Skeletal muscle tissue (tissue), 4 donors: ENCODE results near the gene TAAR5. TPM values are rescaled to one million over a fixed set of nuclear protein-coding genes. Genes with fewer than 3 reads are reported as not detected.
"Not testable (repeated sequence)": the region's sequence is repeated elsewhere in the genome, so short reads cannot be mapped to it uniquely, and the experiment has no call there.

Source experiments
- H3K27ac ChIP-seq: one replicate; pipeline ENCODE4 v1.7.0; 2013; ENCODE audit warnings: mild to moderate bottlenecking, low read depth, low read length, inconsistent platforms
- H3K27me3 ChIP-seq, 3 donors: one replicate each; pipeline ENCODE4 v1.7.0; 2013; ENCODE audit warnings: low read length in 3 of 3; ENCODE audit not compliant: control insufficient read depth in 3 of 3, insufficient read depth in 3 of 3
- H3K36me3 ChIP-seq, 3 donors: one replicate each; pipeline ENCODE4 v1.7.0; 2013; ENCODE audit warnings: low read length in 3 of 3; ENCODE audit not compliant: control insufficient read depth in 3 of 3, insufficient read depth in 3 of 3
- H3K4me1 ChIP-seq, 3 donors: one replicate each; pipeline ENCODE4 v1.7.0; 2013; ENCODE audit warnings: low read length in 3 of 3, mild to moderate bottlenecking in 3 of 3; ENCODE audit not compliant: control insufficient read depth in 3 of 3, insufficient read depth in 3 of 3
- H3K4me3 ChIP-seq, 3 donors: one replicate each; pipeline ENCODE4 v1.7.0; 2013; ENCODE audit warnings: low read length in 3 of 3
- H3K9ac ChIP-seq, 3 donors: one replicate each; pipeline ENCODE4 v1.7.0; 2013; ENCODE audit warnings: low read length in 3 of 3, mild to moderate bottlenecking in 3 of 3, moderate library complexity in 2 of 3, low read depth in 1 of 3
- H3K9me3 ChIP-seq, 3 donors: one replicate each; pipeline ENCODE4 v1.7.0; 2013; ENCODE audit warnings: low read length in 3 of 3; ENCODE audit not compliant: control insufficient read depth in 3 of 3
- total RNA-seq: library from RNA; depleted of rRNA; stranded (reverse); fragments of >200 nt; gene quantifications from one replicate; pipeline ENCODE4 v1.2.3, GENCODE V29; 2014
- donor health status: Osteomylitis.

The TAAR5 gene
- total RNA-seq, 1 donor from 2014 or later = not detected

GRCh38 chr6:132584698-132585097 is 4.8 kb downstream of the TAAR5 start:
- Histone ChIP-seq H3K27ac (no peak overlapping the region), H3K27me3 (no peaks in the 10 kb centered on the region), H3K4me1 (no peaks in the 10 kb centered on the region), H3K9me3 (no peaks in the 10 kb centered on the region), H3K4me3 (no peak overlapping the region), H3K9ac (no peak overlapping the region), H3K36me3 (no peaks in the 10 kb centered on the region)

GRCh38 chr6:132571774-132572173 is 17.8 kb downstream of the TAAR5 start:
- Histone ChIP-seq H3K4me3 (no peak overlapping the region), H3K36me3 (no peaks in the 10 kb centered on the region), H3K4me1 (no peaks in the 10 kb centered on the region), H3K9me3 (no peaks in the 10 kb centered on the region), H3K27me3 (peaks cover 5 to 8% (median 6%) of the 10 kb centered on the region in 3 donors), H3K9ac (no peak overlapping the region), H3K27ac (no peak overlapping the region)

GRCh38 chr6:132570221-132570777 is 19.2 kb downstream of the TAAR5 start, which contains the start of gene TAAR6:
TSS of gene TAAR6 (plus strand) at chr6:132570322. CDS start at chr6:132570322, 0 bp downstream.
- Histone ChIP-seq H3K9ac (no peak within 1 kb of the TSS), H3K9me3 (no peaks in the 10 kb centered on the region)

DNA sequence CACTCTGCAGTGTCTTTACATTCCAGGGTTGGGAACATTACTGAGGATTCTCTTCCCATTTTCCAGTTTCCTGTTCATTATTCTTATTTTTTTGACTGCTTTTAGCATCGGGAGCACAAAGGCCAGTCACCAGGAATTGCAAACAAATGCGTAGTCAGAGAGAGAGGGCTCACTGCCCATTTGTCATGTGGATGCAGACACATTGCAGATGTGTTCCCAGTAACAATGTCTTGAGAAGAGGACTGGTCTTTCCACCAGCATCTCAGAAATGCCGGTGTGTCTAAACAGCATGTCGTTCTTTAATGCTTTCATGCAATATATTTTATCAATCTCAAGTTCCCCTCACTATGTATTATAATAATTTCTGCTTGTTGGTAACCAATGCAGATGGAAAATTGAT is 20.4 kb downstream of the TAAR5 start:
- Histone ChIP-seq H3K27me3 (peaks cover 5 to 8% (median 6%) of the 10 kb centered on the region in 3 donors), H3K27ac (no peak overlapping the region), H3K4me1 (no peaks in the 10 kb centered on the region), H3K4me3 (no peak overlapping the region), H3K36me3 (no peaks in the 10 kb centered on the region), H3K9ac (no peak overlapping the region), H3K9me3 (no peaks in the 10 kb centered on the region)

More at GRCh38 chr6:132570221-132570777, 19.2 kb downstream of the TAAR5 start, which contains the start of gene TAAR6:
- Histone ChIP-seq H3K36me3 (no peaks in the 10 kb centered on the region), H3K4me1 (no peaks in the 10 kb centered on the region), H3K27ac (no peak within 1 kb of the TSS), H3K27me3 (peaks cover 5 to 8% (median 6%) of the 10 kb centered on the region in 3 donors), H3K4me3 (no peak within 1 kb of the TSS)

DNA sequence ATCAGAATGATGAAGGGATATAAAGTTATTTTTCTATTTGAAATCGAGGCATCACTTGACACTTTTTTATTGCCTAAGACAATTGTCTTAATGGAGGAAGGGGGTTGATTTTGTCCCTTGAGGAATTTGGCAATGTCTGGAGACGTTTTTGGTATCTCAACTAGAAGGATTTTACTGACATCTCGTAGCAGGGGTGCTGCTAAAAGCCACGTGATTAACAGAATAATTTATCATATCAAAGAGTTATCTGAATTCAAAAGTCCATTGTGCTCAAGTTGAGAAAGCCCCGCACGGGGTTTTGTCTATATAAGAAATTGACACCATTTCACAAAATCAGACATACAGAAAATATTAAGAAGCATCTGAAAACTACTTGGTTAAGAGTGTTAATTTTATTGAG is 20.9 kb downstream of the TAAR5 start:
- no peak overlapping the region for H3K9ac ChIP-seq
- no peak overlapping the region for H3K4me3 ChIP-seq
- no peaks in the 10 kb centered on the region for H3K36me3 ChIP-seq
- peaks cover 5 to 8% (median 6%) of the 10 kb centered on the region in 3 donors for H3K27me3 ChIP-seq
- no peaks in the 10 kb centered on the region for H3K9me3 ChIP-seq
- H3K4me1 ChIP-seq = no peaks in the 10 kb centered on the region
- no peak overlapping the region for H3K27ac ChIP-seq

DNA sequence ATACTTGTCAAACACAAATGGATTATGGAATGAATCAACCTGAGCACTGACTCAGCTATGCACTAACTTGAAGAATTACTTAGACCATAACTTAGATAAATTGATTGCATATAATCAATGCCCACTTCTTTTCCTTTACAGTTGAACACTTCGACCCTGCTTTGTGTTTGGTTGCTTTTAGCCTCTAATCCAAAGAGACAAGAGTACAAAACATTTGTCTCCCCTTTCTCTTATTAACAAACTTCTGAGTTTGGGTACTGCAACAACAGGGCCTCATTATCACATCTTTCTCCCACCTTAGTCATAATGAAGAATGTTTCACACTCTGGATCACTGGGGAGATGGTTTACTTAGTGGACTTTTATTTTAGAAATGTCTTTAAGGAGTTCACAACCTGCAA is 22.0 kb downstream of the TAAR5 start:
- H3K4me1 ChIP-seq = no peaks in the 10 kb centered on the region
- H3K27me3 ChIP-seq = peaks cover 5 to 8% (median 6%) of the 10 kb centered on the region in 3 donors
- H3K9ac ChIP-seq = no peak overlapping the region
- no peaks in the 10 kb centered on the region for H3K36me3 ChIP-seq
- H3K27ac ChIP-seq = no peak overlapping the region
- no peaks in the 10 kb centered on the region for H3K9me3 ChIP-seq
- no peak overlapping the region for H3K4me3 ChIP-seq

GRCh38 chr6:132566404-132566803 is 23.1 kb downstream of the TAAR5 start:
- H3K9ac ChIP-seq = no peak overlapping the region
- no peak overlapping the region for H3K27ac ChIP-seq
- H3K36me3 ChIP-seq = no peaks in the 10 kb centered on the region
- no peak overlapping the region for H3K4me3 ChIP-seq
- no peaks in the 10 kb centered on the region for H3K4me1 ChIP-seq
- no peaks in the 10 kb centered on the region for H3K9me3 ChIP-seq
- peaks cover 5 to 8% (median 6%) of the 10 kb centered on the region in 3 donors for H3K27me3 ChIP-seq

DNA sequence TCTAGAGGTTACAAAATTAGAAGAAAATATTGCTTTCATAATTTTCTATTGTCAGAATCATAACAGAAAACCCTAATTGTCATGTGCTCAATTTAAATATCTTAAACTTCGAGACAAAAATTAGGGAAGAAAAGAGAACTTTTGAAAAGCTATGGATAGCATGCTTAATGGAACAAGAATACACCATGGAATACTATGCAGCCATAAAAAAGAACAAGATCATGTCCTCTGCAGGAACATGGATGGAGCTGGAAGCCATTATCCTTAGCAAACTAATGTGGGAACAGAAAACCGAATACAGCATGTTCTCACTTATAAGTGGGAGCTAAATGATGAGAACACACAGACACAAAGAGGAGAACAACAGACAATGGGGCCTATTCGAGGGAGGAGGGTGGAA is 29.5 kb downstream of the TAAR5 start:
- not testable (repeated sequence) for H3K36me3 ChIP-seq, H3K27me3 ChIP-seq, H3K27ac ChIP-seq, H3K4me1 ChIP-seq, H3K9ac ChIP-seq, H3K9me3 ChIP-seq, H3K4me3 ChIP-seq

DNA sequence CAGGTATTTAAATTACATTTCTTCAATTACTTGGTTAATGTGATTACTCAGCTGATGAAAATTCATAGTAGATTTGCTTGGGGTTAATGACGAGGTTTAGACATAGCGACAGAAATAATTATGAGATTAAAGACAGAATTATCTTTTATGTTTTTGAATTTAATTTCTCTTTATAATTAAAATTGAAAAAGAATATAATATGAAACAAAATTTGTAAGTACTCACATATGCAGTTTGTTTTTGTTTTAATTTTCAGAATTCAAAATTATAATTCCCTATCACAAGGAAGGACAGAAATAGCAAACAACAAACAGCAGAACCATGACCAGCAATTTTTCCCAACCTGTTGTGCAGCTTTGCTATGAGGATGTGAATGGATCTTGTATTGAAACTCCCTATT is 37.2 kb downstream of the TAAR5 start, which contains the start of gene TAAR8:
Gene TAAR8, plus strand, starts transcription at position 301 of the 400 bp plus-strand sequence. Its CDS starts 21 bp downstream, at position 322.
- no peaks in the 10 kb centered on the region for H3K9me3 ChIP-seq
- H3K27me3 ChIP-seq = peaks cover 0 to 7% (median 5%) of the 10 kb centered on the region in 3 donors
- H3K36me3 ChIP-seq = no peaks in the 10 kb centered on the region
- H3K27ac ChIP-seq = no peak within 1 kb of the TSS
- H3K4me1 ChIP-seq = no peaks in the 10 kb centered on the region
- H3K4me3 ChIP-seq = no peak within 1 kb of the TSS
- H3K9ac ChIP-seq = no peak within 1 kb of the TSS

DNA sequence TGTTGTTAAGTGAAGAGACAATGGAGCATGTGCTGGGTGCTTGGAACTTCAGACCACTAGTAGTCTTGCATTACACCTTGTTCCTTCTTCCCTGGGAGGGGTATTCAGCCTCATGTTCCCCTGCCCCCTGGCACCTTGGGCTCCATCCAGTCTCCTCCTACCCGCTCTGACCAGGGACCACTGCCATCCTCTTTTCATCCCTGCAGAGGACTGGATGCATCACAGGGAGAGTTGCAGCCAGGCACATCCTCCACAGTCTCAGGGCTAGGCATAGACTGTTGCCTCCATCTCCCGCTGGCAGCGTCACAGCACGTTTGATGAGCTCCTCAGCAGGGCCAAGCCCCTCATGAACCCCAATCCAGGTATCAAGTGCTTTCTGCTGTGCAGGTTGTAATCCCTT is 38.3 kb downstream of the TAAR5 start:
- H3K9ac ChIP-seq = no peak overlapping the region
- no peak overlapping the region for H3K4me3 ChIP-seq
- H3K9me3 ChIP-seq = no peaks in the 10 kb centered on the region
- no peaks in the 10 kb centered on the region for H3K4me1 ChIP-seq
- H3K36me3 ChIP-seq = no peaks in the 10 kb centered on the region
- no peak overlapping the region for H3K27ac ChIP-seq
- peaks cover 0 to 7% (median 5%) of the 10 kb centered on the region in 3 donors for H3K27me3 ChIP-seq
